Lung (tissue), 12 donors: ENCODE data around the gene P2RX1. TPM values are rescaled to one million over a fixed set of nuclear protein-coding genes. Genes with fewer than 3 reads are reported as not detected.
A peak's percentile ranks its signal among the peaks of the same experiment; 100 is the strongest.

ENCODE experiments used
- ATAC-seq: fragments of 200-7000 bp; cut with Tn5 transposase; one replicate; pipeline ENCODE4 v1.9.1; 2020; ENCODE audit warnings: moderate number of reproducible peaks; ENCODE audit not compliant: insufficient read depth, low FRiP score
- DNase-seq, 3 donors: peaks; one replicate each; pipeline ENCODE4 v3.0.0-alpha.2; 2013 to 2017
- H3K27ac ChIP-seq, 2 donors: one replicate each; pipeline ENCODE4 v1.5.1; 2013; ENCODE audit warnings: mild to moderate bottlenecking in 2 of 2, moderate library complexity in 2 of 2, control low read depth in 1 of 2, inconsistent platforms in 1 of 2, low read depth in 1 of 2, low read length in 1 of 2
- H3K27me3 ChIP-seq, 3 donors: one replicate each; pipeline ENCODE4 v1.5.1; 2013; ENCODE audit warnings: low read length in 2 of 3; ENCODE audit not compliant: control insufficient read depth in 3 of 3, insufficient read depth in 3 of 3
- H3K36me3 ChIP-seq, 4 donors: one replicate each; pipeline ENCODE4 v1.5.1; 2013; ENCODE audit warnings: low read length in 4 of 4, mild to moderate bottlenecking in 1 of 4, moderate library complexity in 1 of 4; ENCODE audit not compliant: control insufficient read depth in 4 of 4, insufficient read depth in 4 of 4
- H3K4me1 ChIP-seq, 5 donors: one replicate each; pipeline ENCODE4 v1.5.1; 2013; ENCODE audit warnings: low read length in 5 of 5, mild to moderate bottlenecking in 2 of 5, moderate library complexity in 1 of 5; ENCODE audit not compliant: control insufficient read depth in 5 of 5, insufficient read depth in 5 of 5
- H3K4me3 ChIP-seq: one replicate; pipeline ENCODE4 v1.5.1; 2013; ENCODE audit warnings: mild to moderate bottlenecking, control low read depth, moderate library complexity
- H3K9ac ChIP-seq, 2 donors: one replicate each; pipeline ENCODE4 v1.5.1; 2013; ENCODE audit warnings: low read length in 2 of 2, control low read depth in 1 of 2; ENCODE audit not compliant: insufficient read depth in 1 of 2
- H3K9me3 ChIP-seq, 4 donors: one replicate each; pipeline ENCODE4 v1.5.1; 2013; ENCODE audit warnings: low read length in 3 of 4, mild to moderate bottlenecking in 1 of 4, moderate library complexity in 1 of 4; ENCODE audit not compliant: control insufficient read depth in 4 of 4, insufficient read depth in 3 of 4
- WGBS, 2 donors: extraction: QIAGEN DNeasy Blood & Tissue Kit; methylation state at CpG; one replicate each; pipeline ENCODE4 v1.1.7; 2013; 5-methylcytosine and 5-hydroxymethylcytosine counted together
- polyA plus RNA-seq, 2 donors: library from polyadenylated mRNA; stranded (reverse); fragments of 200-250 nt; gene quantifications; one replicate each; pipeline ENCODE4 v1.2.1, GENCODE V29; 2013
- total RNA-seq, 2 donors: library from RNA; depleted of rRNA in 1 of 2; stranded (reverse); fragments of >200 nt in 1 of 2; gene quantifications; one replicate each; pipeline ENCODE4 v1.2.1, GENCODE V29; 2014 to 2021
- TF ChIP-seq, protein P1 (sequence below): IDR thresholded peaks from 2 replicates; pipeline ENCODE4 v1.5.1; 2012; ENCODE audit warnings: mild to moderate bottlenecking; ENCODE audit errors: control extremely low read depth, extremely low read depth
- donor health status: control.
- donor health status: control.
- donor health status: Bipolar disorder and iron deficiency.
- donor health status: healthy.
- donor health status: DM: yes; HTN: yes; CAD: no.

The P2RX1 gene
- total and polyA plus RNA-seq, 4 donors: 4.6 to 16.4 (median 10.5) TPM

DNA sequence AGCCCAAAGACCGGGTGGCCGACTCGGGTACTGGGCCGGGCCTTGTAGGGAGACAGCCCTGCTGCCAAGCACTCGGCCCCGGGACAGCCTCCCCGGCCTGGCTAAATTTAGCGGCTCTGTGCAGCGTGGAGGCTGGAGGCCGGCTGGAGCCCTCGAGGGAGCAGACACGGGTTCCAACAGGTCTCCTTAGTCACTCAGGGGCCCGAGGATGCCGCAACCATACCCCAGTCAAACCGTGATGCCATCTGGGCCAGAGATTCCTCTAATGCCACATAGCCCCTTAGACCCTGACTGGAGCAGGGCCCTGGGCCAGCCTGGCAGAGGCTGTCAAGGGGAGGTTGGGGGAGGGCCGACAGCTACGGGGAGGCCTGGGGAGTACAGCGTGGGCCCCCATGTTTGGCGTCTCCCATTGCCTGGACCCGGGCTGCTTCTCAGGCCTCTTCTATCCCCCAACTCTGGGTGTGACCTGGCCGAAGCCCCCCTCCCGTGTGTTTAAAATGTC, 2.9 kb upstream of the P2RX1 start:
- Histone ChIP-seq H3K4me3 (no peak overlapping the region), H3K27me3 (no peaks in the 10 kb centered on the region), H3K36me3 (no peaks in the 10 kb centered on the region), H3K27ac (no peak overlapping the region), H3K4me1 (peaks cover 0 to 29% (median 17%) of the 10 kb centered on the region in 5 donors), H3K9me3 (no peaks in the 10 kb centered on the region), H3K9ac (no peak overlapping the region)
- ATAC-seq (no peak), DNase-seq (no peak)
- WGBS, 2 donors: 85 to 92% methylated on average over 22 of the region's 22 CpGs
- TF ChIP-seq, protein P1, sequence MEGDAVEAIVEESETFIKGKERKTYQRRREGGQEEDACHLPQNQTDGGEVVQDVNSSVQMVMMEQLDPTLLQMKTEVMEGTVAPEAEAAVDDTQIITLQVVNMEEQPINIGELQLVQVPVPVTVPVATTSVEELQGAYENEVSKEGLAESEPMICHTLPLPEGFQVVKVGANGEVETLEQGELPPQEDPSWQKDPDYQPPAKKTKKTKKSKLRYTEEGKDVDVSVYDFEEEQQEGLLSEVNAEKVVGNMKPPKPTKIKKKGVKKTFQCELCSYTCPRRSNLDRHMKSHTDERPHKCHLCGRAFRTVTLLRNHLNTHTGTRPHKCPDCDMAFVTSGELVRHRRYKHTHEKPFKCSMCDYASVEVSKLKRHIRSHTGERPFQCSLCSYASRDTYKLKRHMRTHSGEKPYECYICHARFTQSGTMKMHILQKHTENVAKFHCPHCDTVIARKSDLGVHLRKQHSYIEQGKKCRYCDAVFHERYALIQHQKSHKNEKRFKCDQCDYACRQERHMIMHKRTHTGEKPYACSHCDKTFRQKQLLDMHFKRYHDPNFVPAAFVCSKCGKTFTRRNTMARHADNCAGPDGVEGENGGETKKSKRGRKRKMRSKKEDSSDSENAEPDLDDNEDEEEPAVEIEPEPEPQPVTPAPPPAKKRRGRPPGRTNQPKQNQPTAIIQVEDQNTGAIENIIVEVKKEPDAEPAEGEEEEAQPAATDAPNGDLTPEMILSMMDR: no peak

DNA sequence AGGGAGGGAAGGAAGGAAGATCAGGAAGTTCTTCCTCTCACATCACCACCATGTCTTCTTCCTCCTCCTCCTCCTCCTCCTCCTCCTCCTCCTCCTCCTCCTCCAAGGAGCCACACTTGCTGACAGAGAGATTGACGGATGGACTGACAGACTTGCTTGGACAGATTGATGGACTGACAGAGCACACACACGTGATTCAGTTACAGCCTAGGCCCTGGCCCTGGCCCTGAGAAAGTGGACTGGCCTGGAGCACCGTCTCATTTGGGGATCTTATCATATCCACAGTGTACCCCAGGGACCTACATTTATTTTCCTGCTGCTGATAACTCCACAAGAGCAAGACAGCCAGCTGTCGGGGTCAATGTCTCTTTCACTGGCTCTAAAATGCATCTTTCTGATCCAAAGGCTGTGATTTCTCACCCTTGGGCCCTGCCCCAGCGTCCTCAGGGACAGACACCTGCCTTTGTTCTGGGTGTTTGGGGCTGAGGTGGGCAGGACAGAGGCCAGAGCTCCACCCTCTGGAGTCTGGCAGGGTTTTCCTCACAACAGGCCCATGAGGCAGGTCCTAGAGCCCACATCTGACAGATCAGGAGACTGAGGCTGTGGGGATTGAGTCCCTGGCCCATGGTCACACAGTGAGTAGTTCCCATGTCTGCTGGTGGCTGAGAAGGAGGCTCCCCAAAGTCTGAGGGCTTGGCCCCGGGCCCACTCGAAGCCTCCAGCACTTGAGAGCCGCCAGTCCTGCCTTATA, 2.3 kb upstream of the P2RX1 start:
- H3K4me3 ChIP-seq: no peak overlapping the region
- no peaks in the 10 kb centered on the region for H3K27me3 ChIP-seq
- peak overlapping the region in 1 of 2 donors; percentile 52 for H3K27ac ChIP-seq
- no peaks in the 10 kb centered on the region for H3K9me3 ChIP-seq
- H3K4me1 ChIP-seq: peaks cover 0 to 26% (median 17%) of the 10 kb centered on the region in 5 donors
- 67 to 84% methylated on average over 8 of the region's 8 CpGs for WGBS, 2 donors
- no peak for DNase-seq
- H3K9ac ChIP-seq: no peak overlapping the region
- TF ChIP-seq, protein P1: no peak
- no peak for ATAC-seq
- H3K36me3 ChIP-seq: no peaks in the 10 kb centered on the region

DNA sequence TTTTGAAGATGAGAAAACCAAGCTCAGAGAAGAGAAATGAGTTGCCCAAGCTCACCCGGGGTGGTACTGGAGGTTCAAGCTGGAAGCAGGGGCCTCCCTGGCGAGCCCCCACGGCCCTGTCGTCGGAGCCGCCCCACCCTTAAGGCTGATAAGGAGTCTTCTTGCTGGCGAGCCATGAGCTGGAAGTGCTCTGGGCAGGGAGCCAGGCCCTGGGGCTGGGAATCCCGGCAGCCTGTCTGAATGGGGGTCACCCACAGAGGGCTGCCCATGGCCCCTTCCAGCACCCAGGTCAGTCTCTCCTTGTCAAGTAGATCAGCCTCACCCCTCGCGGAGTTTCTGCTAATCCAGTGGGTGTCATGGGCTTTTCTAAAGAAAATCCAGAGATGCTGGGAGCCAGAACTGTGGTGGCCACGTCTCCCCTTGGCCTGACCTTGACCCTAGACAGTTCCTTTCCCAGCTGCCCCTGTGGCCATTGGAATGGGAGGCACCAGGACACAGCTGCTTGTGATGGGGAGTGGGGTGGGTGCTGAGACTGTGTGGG, 1.2 kb upstream of the P2RX1 start:
- DNase-seq: peak; percentile 73 to 87 (median 83)
- WGBS, 2 donors: 6 to 11% methylated on average over 11 of the region's 11 CpGs
- Histone ChIP-seq H3K36me3 (no peaks in the 10 kb centered on the region), H3K9me3 (no peaks in the 10 kb centered on the region), H3K27ac (peak overlapping the region in 1 of 2 donors; percentile 76), H3K27me3 (no peaks in the 10 kb centered on the region), H3K9ac (no peak overlapping the region), H3K4me1 (peaks cover 0 to 26% (median 17%) of the 10 kb centered on the region in 5 donors), H3K4me3 (no peak overlapping the region)
- TF ChIP-seq, protein P1: no peak
- no peak for ATAC-seq
